HTR-8/SVneo (cell line): ENCODE results near the gene PARD3B.

Source experiments
- DNase-seq: peaks from one replicate; pipeline ENCODE4 v3.0.0; 2011; ENCODE audit warnings: low spot score, mixed read lengths; ENCODE audit not compliant: insufficient read length
- FAIRE-seq: peaks from 2 replicates; lab custom pipeline; 2011; peaks lifted over from hg19 to GRCh38; lab: Jason Lieb, UNC

The PARD3B gene

GRCh38 chr2:205066081-205066480, 520.8 kb downstream of the PARD3B start:
- FAIRE-seq (no peak), DNase-seq (no peak)

- no peak for DNase-seq
These were observed 524.7 kb downstream of the PARD3B start for GRCh38 chr2:205069928-205070327.

GRCh38 chr2:205070889-205071288, 525.6 kb downstream of the PARD3B start:
- DNase-seq (no peak), FAIRE-seq (no peak)

More at GRCh38 chr2:205069928-205070327, 524.7 kb downstream of the PARD3B start:
- FAIRE-seq = no peak

- FAIRE-seq (no peak), DNase-seq (no peak)
These were observed 528.3 kb downstream of the PARD3B start for GRCh38 chr2:205073433-205074020.

- FAIRE-seq = no peak
These were observed 531.1 kb downstream of the PARD3B start for GRCh38 chr2:205076405-205076804.

GRCh38 chr2:205077159-205077558, 531.9 kb downstream of the PARD3B start:
- no peak for FAIRE-seq

More at GRCh38 chr2:205076405-205076804, 531.1 kb downstream of the PARD3B start:
- DNase-seq = no peak

GRCh38 chr2:205078762-205079161, 533.5 kb downstream of the PARD3B start:
- no peak for FAIRE-seq

More at GRCh38 chr2:205077159-205077558, 531.9 kb downstream of the PARD3B start:
- no peak for DNase-seq

GRCh38 chr2:205079173-205079572, 533.9 kb downstream of the PARD3B start:
- no peak for DNase-seq
- FAIRE-seq = no peak

More at GRCh38 chr2:205078762-205079161, 533.5 kb downstream of the PARD3B start:
- no peak for DNase-seq

GRCh38 chr2:205086662-205087061, 541.4 kb downstream of the PARD3B start:
- FAIRE-seq (no peak), DNase-seq (no peak)

- DNase-seq (no peak), FAIRE-seq (no peak)
These were observed 542.6 kb downstream of the PARD3B start for GRCh38 chr2:205087862-205088261.

GRCh38 chr2:205089958-205090357, 544.7 kb downstream of the PARD3B start:
- DNase-seq (no peak), FAIRE-seq (no peak)

- DNase-seq = no peak
- no peak for FAIRE-seq
These were observed 546.1 kb downstream of the PARD3B start for GRCh38 chr2:205091411-205091810.

- FAIRE-seq (no peak), DNase-seq (no peak)
These were observed 548.8 kb downstream of the PARD3B start for GRCh38 chr2:205094031-205094430.

GRCh38 chr2:205103699-205104098, 558.4 kb downstream of the PARD3B start:
- FAIRE-seq (no peak), DNase-seq (no peak)

GRCh38 chr2:205107810-205108209, 562.5 kb downstream of the PARD3B start:
- no peak for FAIRE-seq
- no peak for DNase-seq

GRCh38 chr2:205115511-205115910, 570.2 kb downstream of the PARD3B start:
- DNase-seq = no peak
- FAIRE-seq = no peak

- FAIRE-seq (no peak), DNase-seq (no peak)
These were observed 571.9 kb downstream of the PARD3B start for GRCh38 chr2:205117125-205117524.

GRCh38 chr2:205119136-205119535, 573.9 kb downstream of the PARD3B start:
- FAIRE-seq = no peak
- no peak for DNase-seq

- DNase-seq (no peak), FAIRE-seq (no peak)
These were observed 583.5 kb downstream of the PARD3B start for GRCh38 chr2:205128726-205129125.

GRCh38 chr2:205129531-205129930, 584.3 kb downstream of the PARD3B start:
- DNase-seq (no peak), FAIRE-seq (no peak)

GRCh38 chr2:205130111-205130829, 585.0 kb downstream of the PARD3B start:
- DNase-seq (no peak), FAIRE-seq (no peak)

GRCh38 chr2:205133544-205133943, 588.3 kb downstream of the PARD3B start:
- DNase-seq (no peak), FAIRE-seq (no peak)
